Tibial nerve (tissue), 4 donors: ENCODE results near the gene MED15. TPM values are rescaled to one million over a fixed set of nuclear protein-coding genes. Genes with fewer than 3 reads are reported as not detected.

ENCODE experiments used
- DNase-seq, 2 donors: peaks; one replicate each; pipeline ENCODE4 v3.0.0-alpha.2; 2019; ENCODE audit warnings: low spot score in 2 of 2
- H3K27ac ChIP-seq, 4 donors: fragments of 200-600 bp; sonication (generic) in 3 of 4; one replicate each; pipeline ENCODE4 v1.5.1; 2017 to 2019; ENCODE audit warnings: mild to moderate bottlenecking in 1 of 4
- H3K27me3 ChIP-seq, 2 donors: fragments of 200-600 bp; sonication (generic) in 1 of 2; one replicate each; pipeline versions ENCODE4 v1.5.1 to v1.6.0; 2017 to 2019
- H3K36me3 ChIP-seq, 3 donors: fragments of 200-600 bp; sonication (generic); one replicate each; pipeline ENCODE4 v1.5.1; 2018 to 2019
- H3K4me1 ChIP-seq, 4 donors: fragments of 200-600 bp; sonication (generic) in 3 of 4; one replicate each; pipeline ENCODE4 v1.5.1; 2017 to 2019
- H3K4me3 ChIP-seq, 4 donors: fragments of 200-600 bp; sonication (generic) in 3 of 4; one replicate each; pipeline ENCODE4 v1.5.1; 2017 to 2019; ENCODE audit warnings: mild to moderate bottlenecking in 1 of 4, moderate library complexity in 1 of 4
- H3K9me3 ChIP-seq, 4 donors: fragments of 200-600 bp; sonication (generic) in 3 of 4; one replicate each; pipeline ENCODE4 v1.5.1; 2017 to 2019
- EP300 ChIP-seq, 2 donors: sonication (generic); formaldehyde crosslinking; IDR thresholded peaks; one replicate each; pipeline ENCODE4 v1.6.1; 2017; ENCODE audit warnings: antibody characterized with exemption in 2 of 2, mild to moderate bottlenecking in 1 of 2
- POLR2A ChIP-seq, 2 donors: fragments of 450-650 bp; IDR thresholded peaks; one replicate each; pipeline ENCODE4 v1.6.1; 2017; ENCODE audit warnings: antibody characterized with exemption in 2 of 2, mild to moderate bottlenecking in 2 of 2, moderate library complexity in 2 of 2
- WGBS, 2 donors: methylation state at CpG; one replicate each; pipeline ENCODE4 v1.1.5; 2018; 5-methylcytosine and 5-hydroxymethylcytosine counted together
- total RNA-seq, 4 donors: library from RNA; depleted of rRNA; stranded (reverse); fragments of >200 nt; gene quantifications; one replicate each; pipeline ENCODE4 v1.1.0, GENCODE V29; 2016
- TF ChIP-seq, protein P1 (sequence below), 5 experiments: fragments of 200-600 bp in 3 of 5; fragments of 450-650 bp in 2 of 5; sonication (generic) in 3 of 5; IDR thresholded peaks; one replicate each; pipeline ENCODE4 v1.5.1; 2016 to 2019; ENCODE audit warnings: antibody characterized with exemption in 5 of 5, mild to moderate bottlenecking in 3 of 5, moderate library complexity in 2 of 5

The MED15 gene
- total RNA-seq, 4 donors from 2014 or later = 49.2 to 147 (median 102) TPM

- H3K4me3 ChIP-seq = no peak overlapping the region
- H3K27me3 ChIP-seq = no peaks in the 10 kb centered on the region
- TF ChIP-seq EP300 (IDR thresholded peaks at IDR 0.05) (no peak), POLR2A (IDR thresholded peaks at IDR 0.05) (no peak)
- TF ChIP-seq, protein P1, sequence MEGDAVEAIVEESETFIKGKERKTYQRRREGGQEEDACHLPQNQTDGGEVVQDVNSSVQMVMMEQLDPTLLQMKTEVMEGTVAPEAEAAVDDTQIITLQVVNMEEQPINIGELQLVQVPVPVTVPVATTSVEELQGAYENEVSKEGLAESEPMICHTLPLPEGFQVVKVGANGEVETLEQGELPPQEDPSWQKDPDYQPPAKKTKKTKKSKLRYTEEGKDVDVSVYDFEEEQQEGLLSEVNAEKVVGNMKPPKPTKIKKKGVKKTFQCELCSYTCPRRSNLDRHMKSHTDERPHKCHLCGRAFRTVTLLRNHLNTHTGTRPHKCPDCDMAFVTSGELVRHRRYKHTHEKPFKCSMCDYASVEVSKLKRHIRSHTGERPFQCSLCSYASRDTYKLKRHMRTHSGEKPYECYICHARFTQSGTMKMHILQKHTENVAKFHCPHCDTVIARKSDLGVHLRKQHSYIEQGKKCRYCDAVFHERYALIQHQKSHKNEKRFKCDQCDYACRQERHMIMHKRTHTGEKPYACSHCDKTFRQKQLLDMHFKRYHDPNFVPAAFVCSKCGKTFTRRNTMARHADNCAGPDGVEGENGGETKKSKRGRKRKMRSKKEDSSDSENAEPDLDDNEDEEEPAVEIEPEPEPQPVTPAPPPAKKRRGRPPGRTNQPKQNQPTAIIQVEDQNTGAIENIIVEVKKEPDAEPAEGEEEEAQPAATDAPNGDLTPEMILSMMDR (IDR thresholded peaks at IDR 0.05) = no peak
- peak overlapping the region in 2 of 4 donors; percentile 64 to 71 for H3K27ac ChIP-seq
- peaks cover 0 to 80% (median 35%) of the 10 kb centered on the region in 4 donors for H3K4me1 ChIP-seq
- WGBS, 2 donors = 94 to 95% methylated on average over 7 of the region's 7 CpGs
- H3K9me3 ChIP-seq = no peaks in the 10 kb centered on the region
- DNase-seq = no peak
- peaks cover 0 to 23% (median 8%) of the 10 kb centered on the region in 3 donors for H3K36me3 ChIP-seq
Observed at GRCh38 chr22:20525048-20525447, 17.6 kb downstream of the MED15 start.

DNA sequence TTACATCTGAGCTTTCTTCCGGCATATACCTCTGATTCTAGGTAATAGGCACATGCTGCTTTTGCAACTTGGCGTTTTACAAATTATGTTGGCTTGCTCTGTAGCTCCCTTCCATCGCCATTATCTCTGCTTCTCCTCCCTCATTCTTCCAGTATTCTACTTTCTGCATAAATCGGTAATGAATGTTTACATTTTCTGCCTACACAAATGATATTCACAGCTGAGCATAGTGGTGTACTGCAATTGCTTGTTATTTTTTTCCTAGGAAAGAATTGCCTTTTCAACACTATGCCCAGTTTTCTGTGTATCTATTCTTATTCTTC lies 18.9 kb downstream of the MED15 start:
- Histone ChIP-seq H3K36me3 (peaks cover 0 to 18% (median 8%) of the 10 kb centered on the region in 3 donors), H3K4me3 (no peak overlapping the region), H3K27me3 (no peaks in the 10 kb centered on the region), H3K9me3 (no peaks in the 10 kb centered on the region), H3K4me1 (peaks cover 4 to 84% (median 45%) of the 10 kb centered on the region in 4 donors), H3K27ac (peak overlapping the region in 2 of 4 donors; percentile 36 to 73)
- WGBS, 2 donors = 56 to 67% methylated on average over 4 of the region's 4 CpGs
- TF ChIP-seq EP300 (IDR thresholded peaks at IDR 0.05) (no peak), POLR2A (IDR thresholded peaks at IDR 0.05) (no peak)
- TF ChIP-seq, protein P1 (IDR thresholded peaks at IDR 0.05) = no peak
- DNase-seq = no peak

GRCh38 chr22:20526628-20527355 lies 19.4 kb downstream of the MED15 start:
- Histone ChIP-seq H3K9me3 (no peaks in the 10 kb centered on the region), H3K27me3 (no peaks in the 10 kb centered on the region), H3K4me3 (no peak overlapping the region), H3K4me1 (peaks cover 4 to 87% (median 50%) of the 10 kb centered on the region in 4 donors), H3K36me3 (peaks cover 0 to 18% (median 8%) of the 10 kb centered on the region in 3 donors), H3K27ac (peak overlapping the region in 2 of 4 donors; percentile 36 to 73)
- DNase-seq = no peak
- TF ChIP-seq, protein P1 (IDR thresholded peaks at IDR 0.05) = no peak
- TF ChIP-seq EP300 (IDR thresholded peaks at IDR 0.05) (no peak), POLR2A (IDR thresholded peaks at IDR 0.05) (no peak)
- WGBS, 2 donors = 57 to 60% methylated on average over 6 of the region's 6 CpGs

- H3K36me3 ChIP-seq = peaks cover 0 to 18% (median 8%) of the 10 kb centered on the region in 3 donors
- TF ChIP-seq, protein P1 (IDR thresholded peaks at IDR 0.05) = no peak
- TF ChIP-seq POLR2A (IDR thresholded peaks at IDR 0.05) (no peak), EP300 (IDR thresholded peaks at IDR 0.05) (no peak)
- H3K9me3 ChIP-seq = no peaks in the 10 kb centered on the region
- no peaks in the 10 kb centered on the region for H3K27me3 ChIP-seq
- peak overlapping the region in 2 of 4 donors; percentile 39 to 83 for H3K27ac ChIP-seq
- peaks cover 4 to 87% (median 54%) of the 10 kb centered on the region in 4 donors for H3K4me1 ChIP-seq
- no peak for DNase-seq
- 93 to 98% methylated on average over 7 of the region's 7 CpGs for WGBS, 2 donors
- no peak overlapping the region for H3K4me3 ChIP-seq
Observed at GRCh38 chr22:20528405-20528978, 21.1 kb downstream of the MED15 start.
